ENCODE measurements around the gene P2RY8.
"Not testable (repeated sequence)": the region's sequence is repeated elsewhere in the genome, so short reads cannot be mapped to it uniquely, and the experiment has no call there.

Gene P2RY8

GRCh38 chrX:1516596-1517104 is 20.3 kb downstream of the P2RY8 start:
- DNase-seq: no peak

GRCh38 chrX:1511829-1512228 is 25.2 kb downstream of the P2RY8 start:
- no peak for DNase-seq

GRCh38 chrX:1511150-1511549 is 25.8 kb downstream of the P2RY8 start:
- DNase-seq: no peak

- DNase-seq: no peak
Observed at GRCh38 chrX:1507511-1508463, 29.2 kb downstream of the P2RY8 start.

GRCh38 chrX:1506916-1507315 is 30.1 kb downstream of the P2RY8 start:
- DNase-seq: no peak

GRCh38 chrX:1502853-1503252 is 34.1 kb downstream of the P2RY8 start:
- no peak for DNase-seq

GRCh38 chrX:1502241-1502640 is 34.7 kb downstream of the P2RY8 start:
- no peak for DNase-seq

- no peak for DNase-seq
Observed at GRCh38 chrX:1500701-1501624, 36.0 kb downstream of the P2RY8 start.

- no peak for DNase-seq
Observed at GRCh38 chrX:1496076-1496475, 40.9 kb downstream of the P2RY8 start.

GRCh38 chrX:1493877-1494510 is 43.0 kb downstream of the P2RY8 start:
- DNase-seq: no peak

- no peak for DNase-seq
Observed at GRCh38 chrX:1493412-1493811, 43.6 kb downstream of the P2RY8 start.

- no peak for DNase-seq
Observed at GRCh38 chrX:1492421-1493012, 44.5 kb downstream of the P2RY8 start.

- DNase-seq: no peak
Observed at GRCh38 chrX:1491851-1492349, 45.1 kb downstream of the P2RY8 start.

- DNase-seq: not testable (repeated sequence)
Observed at GRCh38 chrX:1491248-1491647, 45.7 kb downstream of the P2RY8 start.

- not testable (repeated sequence) for DNase-seq
Observed at GRCh38 chrX:1490723-1491122, 46.3 kb downstream of the P2RY8 start.

GRCh38 chrX:1489354-1489753 is 47.6 kb downstream of the P2RY8 start:
- not testable (repeated sequence) for DNase-seq

- no peak for DNase-seq
Observed at GRCh38 chrX:1488745-1489144, 48.2 kb downstream of the P2RY8 start.

GRCh38 chrX:1488141-1488540 is 48.8 kb downstream of the P2RY8 start:
- DNase-seq: no peak

GRCh38 chrX:1487401-1487800 is 49.6 kb downstream of the P2RY8 start:
- DNase-seq: no peak

- no peak for DNase-seq
Observed at GRCh38 chrX:1486749-1487361, 50.1 kb downstream of the P2RY8 start.

- no peak for DNase-seq
Observed at GRCh38 chrX:1486177-1486576, 50.8 kb downstream of the P2RY8 start.

GRCh38 chrX:1485033-1485432 is 52.0 kb downstream of the P2RY8 start:
- no peak for DNase-seq
